Activated naive CD4-positive, alpha-beta T cell treated with anti-CD3 and anti-CD28 coated beads, Interleukin-2, amount 50 U/mL, for 72 hours (primary cell): ENCODE results near the gene ZNF837. TPM values are rescaled to one million over a fixed set of nuclear protein-coding genes. Genes with fewer than 3 reads are reported as not detected.
A peak's percentile ranks its signal among the peaks of the same experiment; 100 is the strongest.
"Not testable (repeated sequence)": the region's sequence is repeated elsewhere in the genome, so short reads cannot be mapped to it uniquely, and the experiment has no call there.

Experiments
- ATAC-seq, 2 donors: fragments of 150-1000 bp; cut with Tn5 transposase; 2 replicates each; pipeline ENCODE4 v1.10.0; 2021; ENCODE audit warnings: mild to moderate bottlenecking in 2 of 2, moderate library complexity in 2 of 2
- DNase-seq, 2 donors: peaks; one replicate each; pipeline ENCODE4 v3.0.0; 2021 to 2022; ENCODE audit warnings: low spot score in 2 of 2
- H3K27ac Mint-ChIP-seq, 2 donors: one replicate each; pipeline ENCODE4 v1.8.0; 2022; ENCODE audit warnings: mild to moderate bottlenecking in 2 of 2, mixed read lengths in 2 of 2
- H3K36me3 Mint-ChIP-seq, 2 donors: one replicate each; pipeline ENCODE4 v1.8.0; 2022; ENCODE audit warnings: mixed read lengths in 2 of 2
- H3K9me3 Mint-ChIP-seq, 2 donors: one replicate each; pipeline ENCODE4 v1.8.0; 2022; ENCODE audit warnings: mixed read lengths in 2 of 2
- total RNA-seq, 2 donors: library from RNA; stranded (reverse); gene quantifications; one replicate each; pipeline ENCODE4 v1.2.3, GENCODE V29; 2022

The ZNF837 gene
- total RNA-seq, 2 donors from 2014 or later = 0.48 to 2.1 TPM

GRCh38 chr19:58357481-58358145 is 23.2 kb downstream of the ZNF837 start:
- H3K9me3 Mint-ChIP-seq = no peaks in the 10 kb centered on the region
- no peak overlapping the region for H3K27ac Mint-ChIP-seq
- H3K36me3 Mint-ChIP-seq = peaks cover 4 to 8% of the 10 kb centered on the region in 2 donors
- DNase-seq (no peak), ATAC-seq (no peak)

GRCh38 chr19:58356766-58357480 is 23.9 kb downstream of the ZNF837 start:
- Mint-ChIP-seq H3K27ac (no peak overlapping the region), H3K36me3 (peaks cover 4 to 8% of the 10 kb centered on the region in 2 donors), H3K9me3 (no peaks in the 10 kb centered on the region)
- DNase-seq (no peak), ATAC-seq (no peak)

GRCh38 chr19:58355908-58356765 is 24.7 kb downstream of the ZNF837 start:
- ATAC-seq (peak; percentile 46 to 73), DNase-seq (peak in 1 of 2 donors; percentile 35)
- Mint-ChIP-seq H3K36me3 (peaks cover 5 to 13% of the 10 kb centered on the region in 2 donors), H3K27ac (no peak overlapping the region), H3K9me3 (no peaks in the 10 kb centered on the region)

- no peaks in the 10 kb centered on the region for H3K9me3 Mint-ChIP-seq
- ATAC-seq = no peak
- DNase-seq = no peak
- H3K27ac Mint-ChIP-seq = no peak overlapping the region
- peaks cover 10 to 18% of the 10 kb centered on the region in 2 donors for H3K36me3 Mint-ChIP-seq
Observed at GRCh38 chr19:58355215-58355796, 25.5 kb downstream of the ZNF837 start.

- H3K9me3 Mint-ChIP-seq = no peaks in the 10 kb centered on the region
- DNase-seq (no peak), ATAC-seq (no peak)
- peaks cover 14 to 21% of the 10 kb centered on the region in 2 donors for H3K36me3 Mint-ChIP-seq
- H3K27ac Mint-ChIP-seq = no peak overlapping the region
Observed at GRCh38 chr19:58354478-58355030, 26.3 kb downstream of the ZNF837 start.

- ATAC-seq (no peak), DNase-seq (no peak)
- Mint-ChIP-seq H3K27ac (no peak overlapping the region), H3K9me3 (no peaks in the 10 kb centered on the region), H3K36me3 (peaks cover 16 to 23% of the 10 kb centered on the region in 2 donors)
Observed at GRCh38 chr19:58353717-58354477, 26.9 kb downstream of the ZNF837 start.

- DNase-seq (no peak), ATAC-seq (no peak)
- Mint-ChIP-seq H3K9me3 (no peaks in the 10 kb centered on the region), H3K27ac (no peak within 1 kb of the TSS), H3K36me3 (peaks cover 16 to 23% of the 10 kb centered on the region in 2 donors)
Observed at GRCh38 chr19:58352760-58353671, 27.8 kb downstream of the ZNF837 start, which contains the start of gene A1BG. Gene A1BG (minus strand): TSS chr19:58353492. CDS start chr19:58353437, 55 bp downstream.

- H3K36me3 Mint-ChIP-seq = peaks cover 16 to 23% of the 10 kb centered on the region in 2 donors
- no peaks in the 10 kb centered on the region for H3K9me3 Mint-ChIP-seq
- ATAC-seq (no peak), DNase-seq (no peak)
- H3K27ac Mint-ChIP-seq = no peak overlapping the region
Observed at GRCh38 chr19:58351990-58352755, 28.7 kb downstream of the ZNF837 start.

GRCh38 chr19:58351558-58351878 is 29.3 kb downstream of the ZNF837 start:
- Mint-ChIP-seq H3K27ac (no peak overlapping the region), H3K36me3 (peaks cover 16 to 23% of the 10 kb centered on the region in 2 donors), H3K9me3 (no peaks in the 10 kb centered on the region)
- DNase-seq (no peak), ATAC-seq (no peak)

- Mint-ChIP-seq H3K36me3 (peaks cover 17 to 21% of the 10 kb centered on the region in 2 donors), H3K27ac (no peak overlapping the region), H3K9me3 (no peaks in the 10 kb centered on the region)
- ATAC-seq = no peak
- no peak for DNase-seq
Observed at GRCh38 chr19:58350871-58351557, 29.8 kb downstream of the ZNF837 start.

- Mint-ChIP-seq H3K36me3 (peaks cover 20 to 24% of the 10 kb centered on the region in 2 donors), H3K27ac (peak overlapping the region in 1 of 2 donors; percentile 49), H3K9me3 (no peaks in the 10 kb centered on the region)
- ATAC-seq (no peak), DNase-seq (no peak)
Observed at GRCh38 chr19:58350001-58350861, 30.6 kb downstream of the ZNF837 start.

GRCh38 chr19:58349590-58349989 is 31.2 kb downstream of the ZNF837 start:
- ATAC-seq (no peak), DNase-seq (no peak)
- no peaks in the 10 kb centered on the region for H3K9me3 Mint-ChIP-seq
- peak overlapping the region in 1 of 2 donors; percentile 49 for H3K27ac Mint-ChIP-seq
- H3K36me3 Mint-ChIP-seq = peaks cover 20 to 24% of the 10 kb centered on the region in 2 donors

GRCh38 chr19:58348080-58348479 is 32.8 kb downstream of the ZNF837 start:
- H3K36me3 Mint-ChIP-seq = peaks cover 20 to 24% of the 10 kb centered on the region in 2 donors
- not testable (repeated sequence) for DNase-seq, H3K9me3 Mint-ChIP-seq
- peak in 1 of 2 donors; percentile 6 for ATAC-seq
- H3K27ac Mint-ChIP-seq = peak overlapping the region; percentile 84 to 94
